ENCODE measurements around the gene PTRH2. TPM values are rescaled to one million over a fixed set of nuclear protein-coding genes. Genes with fewer than 3 reads are reported as not detected.
"Not testable (repeated sequence)": the region's sequence is repeated elsewhere in the genome, so short reads cannot be mapped to it uniquely, and the experiment has no call there.

Gene PTRH2
- polyA plus RNA-seq, 2 of the 4 experiments (the other 2 are of a cell fraction), result 109 to 169 TPM

DNA sequence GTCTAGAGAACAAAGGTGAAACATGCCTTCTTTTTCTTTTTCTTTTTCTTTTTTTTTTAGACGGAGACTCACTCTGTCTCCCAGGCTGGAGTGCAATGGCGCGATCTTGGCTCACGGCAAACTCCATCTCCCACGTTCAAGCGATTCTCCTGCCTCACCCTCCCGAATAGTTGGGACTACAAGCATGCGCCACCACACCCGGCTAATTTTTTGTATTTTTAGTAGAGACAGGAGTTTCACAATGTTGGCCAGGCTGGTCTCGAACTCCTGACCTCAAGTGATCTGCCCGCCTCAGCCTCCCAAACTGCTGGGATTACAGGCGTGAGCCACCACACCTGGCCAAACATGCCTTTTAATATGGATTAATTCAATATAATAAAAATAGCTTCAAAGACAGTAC is 47.8 kb upstream of the PTRH2 start:
- ATAC-seq, result peak in 1 of 2 experiments; percentile 0; a peak in 2 of 6 replicates
- 3% methylated on average over 12 of the region's 12 CpGs for WGBS (ENCODE audit: missing lambda C conversion rate)
- Histone ChIP-seq H3K9me3 (peaks cover 15% of the 10 kb centered on the region), H3K4me2 (peak overlapping the region; percentile 49), H3K27ac (peak overlapping the region; percentile 95), H3K4me1 (peaks cover 79% of the 10 kb centered on the region)
- H3K4me3 ChIP-seq; FAIRE-seq; TF ChIP-seq FOSL2 (IDR thresholded peaks at IDR 0.05): not testable (repeated sequence)
- CTCF ChIA-PET, result interaction anchor here (0.6 to 11.9 kb wide), 11 partner anchors 9 to 88 kb away, joined by 3 to 244 read pairs (median 6); partner anchors contain the start of gene PTRH2
- POLR2A ChIA-PET, result interaction anchor here (1.0 to 9.7 kb wide), 10 partner anchors 8 to 138 kb away, joined by 3 to 531 read pairs (median 12); partner anchors contain the start of genes PTRH2, RPS6KB1, TUBD1 and VMP1
- peak in 1 of 2 experiments; percentile 69 for DNase-seq (ENCODE audit: low read depth in 1 of 2, low spot score in 1 of 2)
- peak; percentile 3 for TF ChIP-seq FOSL2 (CRISPR knock-in tag; IDR thresholded peaks at IDR 0.05)
- TF ChIP-seq NPAS2 (CRISPR knock-in tag; IDR thresholded peaks at IDR 0.05; ENCODE audit: borderline replicate concordance), result 0 out of 2 replicates have a peak, but pooled peaks have one; percentile 57
- TF ChIP-seq HEYL (CRISPR knock-in tag; IDR thresholded peaks at IDR 0.05), result peak; percentile 98
- TF ChIP-seq HOXB5 (CRISPR knock-in tag; IDR thresholded peaks at IDR 0.05), result peak; percentile 92
- peak; percentile 92 for TF ChIP-seq ZSCAN20 (CRISPR knock-in tag; IDR thresholded peaks at IDR 0.05)
- TF ChIP-seq HOXA7 (CRISPR knock-in tag; IDR thresholded peaks at IDR 0.05), result peak; percentile 86; the same call in 1 of the 2 replicates
- TF ChIP-seq RARB (CRISPR knock-in tag; IDR thresholded peaks at IDR 0.05), result peak; percentile 78; the same call in 1 of the 2 replicates
- TF ChIP-seq FOSB (CRISPR knock-in tag; IDR thresholded peaks at IDR 0.05), result peak; percentile 87
- TF ChIP-seq TFCP2L1 (CRISPR knock-in tag; IDR thresholded peaks at IDR 0.05), result peak; percentile 41; the same call in 1 of the 2 replicates
- TF ChIP-seq FOXS1 (CRISPR knock-in tag; IDR thresholded peaks at IDR 0.05), result peak; percentile 59
- TF ChIP-seq TP53 (CRISPR knock-in tag; IDR thresholded peaks at IDR 0.05), result peak; percentile 95
- peak; percentile 98 for TF ChIP-seq EHF (CRISPR knock-in tag; IDR thresholded peaks at IDR 0.05)
- TF ChIP-seq, protein P1, sequence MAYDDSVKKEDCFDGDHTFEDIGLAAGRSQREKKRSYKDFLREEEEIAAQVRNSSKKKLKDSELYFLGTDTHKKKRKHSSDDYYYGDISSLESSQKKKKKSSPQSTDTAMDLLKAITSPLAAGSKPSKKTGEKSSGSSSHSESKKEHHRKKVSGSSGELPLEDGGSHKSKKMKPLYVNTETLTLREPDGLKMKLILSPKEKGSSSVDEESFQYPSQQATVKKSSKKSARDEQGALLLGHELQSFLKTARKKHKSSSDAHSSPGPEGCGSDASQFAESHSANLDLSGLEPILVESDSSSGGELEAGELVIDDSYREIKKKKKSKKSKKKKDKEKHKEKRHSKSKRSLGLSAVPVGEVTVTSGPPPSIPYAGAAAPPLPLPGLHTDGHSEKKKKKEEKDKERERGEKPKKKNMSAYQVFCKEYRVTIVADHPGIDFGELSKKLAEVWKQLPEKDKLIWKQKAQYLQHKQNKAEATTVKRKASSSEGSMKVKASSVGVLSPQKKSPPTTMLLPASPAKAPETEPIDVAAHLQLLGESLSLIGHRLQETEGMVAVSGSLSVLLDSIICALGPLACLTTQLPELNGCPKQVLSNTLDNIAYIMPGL (CRISPR knock-in tag; IDR thresholded peaks at IDR 0.05; ENCODE audit: borderline replicate concordance), result peak; percentile 92
- TF ChIP-seq ZNF302 (CRISPR knock-in tag; IDR thresholded peaks at IDR 0.05), result peak; percentile 97
- peak; percentile 97 for TF ChIP-seq HOXB13 (CRISPR knock-in tag; IDR thresholded peaks at IDR 0.05; ENCODE audit: low read depth)
- TF ChIP-seq CEBPB (IDR thresholded peaks at IDR 0.05), result peak in 1 of 2 experiments; percentile 53; a peak in 2 of 4 replicates
- TF ChIP-seq, protein P2, sequence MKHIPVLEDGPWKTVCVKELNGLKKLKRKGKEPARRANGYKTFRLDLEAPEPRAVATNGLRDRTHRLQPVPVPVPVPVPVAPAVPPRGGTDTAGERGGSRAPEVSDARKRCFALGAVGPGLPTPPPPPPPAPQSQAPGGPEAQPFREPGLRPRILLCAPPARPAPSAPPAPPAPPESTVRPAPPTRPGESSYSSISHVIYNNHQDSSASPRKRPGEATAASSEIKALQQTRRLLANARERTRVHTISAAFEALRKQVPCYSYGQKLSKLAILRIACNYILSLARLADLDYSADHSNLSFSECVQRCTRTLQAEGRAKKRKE (CRISPR knock-in tag; IDR thresholded peaks at IDR 0.05; ENCODE audit: low read depth), result peak; percentile 97

DNA sequence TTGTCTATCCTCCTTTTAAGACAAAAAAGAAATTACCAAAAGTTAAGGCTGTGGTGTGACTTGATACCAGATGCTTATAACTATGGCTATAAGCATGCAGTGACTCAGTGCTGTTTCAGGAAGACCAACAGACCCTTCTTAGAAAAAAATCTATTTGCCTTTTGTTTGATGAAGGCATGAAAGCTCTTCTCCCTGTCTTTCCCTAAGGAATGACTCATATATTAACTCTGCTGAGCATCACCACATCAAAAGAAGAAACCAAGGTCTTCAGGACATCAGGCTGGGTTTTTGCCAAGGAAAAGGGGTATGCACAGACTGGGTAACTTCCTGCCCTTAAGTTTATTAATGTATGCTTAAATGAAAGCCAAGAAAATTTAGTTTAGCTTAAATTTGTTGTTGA is 47.3 kb upstream of the PTRH2 start:
- POLR2A ChIA-PET, result interaction anchor here (0.9 to 9.7 kb wide), 14 partner anchors 8 to 210 kb away, joined by 3 to 531 read pairs (median 8); partner anchors contain the start of genes PTRH2, RNFT1, RPS6KB1 and TUBD1
- DNase-seq (ENCODE audit: low read depth in 1 of 2, low spot score in 1 of 2) (peak; percentile 86 to 99), FAIRE-seq (peak; percentile 96), ATAC-seq (peak; percentile 55 to 70)
- Histone ChIP-seq H3K9me3 (peaks cover 10% of the 10 kb centered on the region), H3K4me3 (no peak overlapping the region), H3K4me1 (peaks cover 84% of the 10 kb centered on the region), H3K4me2 (peak overlapping the region; percentile 62), H3K27ac (peak overlapping the region; percentile 95)
- CTCF ChIA-PET, result interaction anchor here (0.6 to 11.9 kb wide), 19 partner anchors 8 to 438 kb away, joined by 3 to 244 read pairs (median 4); partner anchors contain the start of gene PTRH2
- TF ChIP-seq, protein P3, sequence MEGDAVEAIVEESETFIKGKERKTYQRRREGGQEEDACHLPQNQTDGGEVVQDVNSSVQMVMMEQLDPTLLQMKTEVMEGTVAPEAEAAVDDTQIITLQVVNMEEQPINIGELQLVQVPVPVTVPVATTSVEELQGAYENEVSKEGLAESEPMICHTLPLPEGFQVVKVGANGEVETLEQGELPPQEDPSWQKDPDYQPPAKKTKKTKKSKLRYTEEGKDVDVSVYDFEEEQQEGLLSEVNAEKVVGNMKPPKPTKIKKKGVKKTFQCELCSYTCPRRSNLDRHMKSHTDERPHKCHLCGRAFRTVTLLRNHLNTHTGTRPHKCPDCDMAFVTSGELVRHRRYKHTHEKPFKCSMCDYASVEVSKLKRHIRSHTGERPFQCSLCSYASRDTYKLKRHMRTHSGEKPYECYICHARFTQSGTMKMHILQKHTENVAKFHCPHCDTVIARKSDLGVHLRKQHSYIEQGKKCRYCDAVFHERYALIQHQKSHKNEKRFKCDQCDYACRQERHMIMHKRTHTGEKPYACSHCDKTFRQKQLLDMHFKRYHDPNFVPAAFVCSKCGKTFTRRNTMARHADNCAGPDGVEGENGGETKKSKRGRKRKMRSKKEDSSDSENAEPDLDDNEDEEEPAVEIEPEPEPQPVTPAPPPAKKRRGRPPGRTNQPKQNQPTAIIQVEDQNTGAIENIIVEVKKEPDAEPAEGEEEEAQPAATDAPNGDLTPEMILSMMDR (IDR thresholded peaks at IDR 0.05), result no peak
- TF ChIP-seq JUNB (IDR thresholded peaks at IDR 0.05) (peak; percentile 100), TFCP2L1 (CRISPR knock-in tag; IDR thresholded peaks at IDR 0.05) (peak; percentile 47), ZC3H11A (IDR thresholded peaks at IDR 0.05) (no peak), MAZ (IDR thresholded peaks at IDR 0.05; ENCODE audit: borderline replicate concordance, low read depth, low read length) (no peak), KDM1A (IDR thresholded peaks at IDR 0.05; ENCODE audit: low read depth) (no peak), CHD2 (IDR thresholded peaks at IDR 0.05; ENCODE audit: low read length, partially characterized antibody) (no peak), RAD21 (conservative IDR thresholded peaks at IDR 0.05 in 1 of 2, IDR thresholded peaks at IDR 0.05 in 1 of 2) (peak; percentile 43 to 68), FOSL2 (IDR thresholded peaks at IDR 0.05) (peak; percentile 99), FOSL2 (CRISPR knock-in tag; IDR thresholded peaks at IDR 0.05) (peak; percentile 100), POLR2A (IDR thresholded peaks at IDR 0.05; ENCODE audit: low read length) (no peak)
- TF ChIP-seq, protein P4, sequence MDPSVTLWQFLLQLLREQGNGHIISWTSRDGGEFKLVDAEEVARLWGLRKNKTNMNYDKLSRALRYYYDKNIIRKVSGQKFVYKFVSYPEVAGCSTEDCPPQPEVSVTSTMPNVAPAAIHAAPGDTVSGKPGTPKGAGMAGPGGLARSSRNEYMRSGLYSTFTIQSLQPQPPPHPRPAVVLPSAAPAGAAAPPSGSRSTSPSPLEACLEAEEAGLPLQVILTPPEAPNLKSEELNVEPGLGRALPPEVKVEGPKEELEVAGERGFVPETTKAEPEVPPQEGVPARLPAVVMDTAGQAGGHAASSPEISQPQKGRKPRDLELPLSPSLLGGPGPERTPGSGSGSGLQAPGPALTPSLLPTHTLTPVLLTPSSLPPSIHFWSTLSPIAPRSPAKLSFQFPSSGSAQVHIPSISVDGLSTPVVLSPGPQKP (IDR thresholded peaks at IDR 0.05; ENCODE audit: low read depth, low read length), result no peak
- TF ChIP-seq, protein P5, sequence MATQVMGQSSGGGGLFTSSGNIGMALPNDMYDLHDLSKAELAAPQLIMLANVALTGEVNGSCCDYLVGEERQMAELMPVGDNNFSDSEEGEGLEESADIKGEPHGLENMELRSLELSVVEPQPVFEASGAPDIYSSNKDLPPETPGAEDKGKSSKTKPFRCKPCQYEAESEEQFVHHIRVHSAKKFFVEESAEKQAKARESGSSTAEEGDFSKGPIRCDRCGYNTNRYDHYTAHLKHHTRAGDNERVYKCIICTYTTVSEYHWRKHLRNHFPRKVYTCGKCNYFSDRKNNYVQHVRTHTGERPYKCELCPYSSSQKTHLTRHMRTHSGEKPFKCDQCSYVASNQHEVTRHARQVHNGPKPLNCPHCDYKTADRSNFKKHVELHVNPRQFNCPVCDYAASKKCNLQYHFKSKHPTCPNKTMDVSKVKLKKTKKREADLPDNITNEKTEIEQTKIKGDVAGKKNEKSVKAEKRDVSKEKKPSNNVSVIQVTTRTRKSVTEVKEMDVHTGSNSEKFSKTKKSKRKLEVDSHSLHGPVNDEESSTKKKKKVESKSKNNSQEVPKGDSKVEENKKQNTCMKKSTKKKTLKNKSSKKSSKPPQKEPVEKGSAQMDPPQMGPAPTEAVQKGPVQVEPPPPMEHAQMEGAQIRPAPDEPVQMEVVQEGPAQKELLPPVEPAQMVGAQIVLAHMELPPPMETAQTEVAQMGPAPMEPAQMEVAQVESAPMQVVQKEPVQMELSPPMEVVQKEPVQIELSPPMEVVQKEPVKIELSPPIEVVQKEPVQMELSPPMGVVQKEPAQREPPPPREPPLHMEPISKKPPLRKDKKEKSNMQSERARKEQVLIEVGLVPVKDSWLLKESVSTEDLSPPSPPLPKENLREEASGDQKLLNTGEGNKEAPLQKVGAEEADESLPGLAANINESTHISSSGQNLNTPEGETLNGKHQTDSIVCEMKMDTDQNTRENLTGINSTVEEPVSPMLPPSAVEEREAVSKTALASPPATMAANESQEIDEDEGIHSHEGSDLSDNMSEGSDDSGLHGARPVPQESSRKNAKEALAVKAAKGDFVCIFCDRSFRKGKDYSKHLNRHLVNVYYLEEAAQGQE (IDR thresholded peaks at IDR 0.05), result no peak
